NCI-H146 treated with DMSO at 0.1 percent for 48 hours (cell line): ENCODE data around the gene SDHAF4.
"Not testable (repeated sequence)": the region's sequence is repeated elsewhere in the genome, so short reads cannot be mapped to it uniquely, and the experiment has no call there.

ENCODE experiments used
- DNase-seq: peaks from one replicate; lab custom pipeline; 2025; ENCODE audit not compliant: unreplicated experiment; lab: John Stamatoyannopoulos, UW

The SDHAF4 gene

DNA sequence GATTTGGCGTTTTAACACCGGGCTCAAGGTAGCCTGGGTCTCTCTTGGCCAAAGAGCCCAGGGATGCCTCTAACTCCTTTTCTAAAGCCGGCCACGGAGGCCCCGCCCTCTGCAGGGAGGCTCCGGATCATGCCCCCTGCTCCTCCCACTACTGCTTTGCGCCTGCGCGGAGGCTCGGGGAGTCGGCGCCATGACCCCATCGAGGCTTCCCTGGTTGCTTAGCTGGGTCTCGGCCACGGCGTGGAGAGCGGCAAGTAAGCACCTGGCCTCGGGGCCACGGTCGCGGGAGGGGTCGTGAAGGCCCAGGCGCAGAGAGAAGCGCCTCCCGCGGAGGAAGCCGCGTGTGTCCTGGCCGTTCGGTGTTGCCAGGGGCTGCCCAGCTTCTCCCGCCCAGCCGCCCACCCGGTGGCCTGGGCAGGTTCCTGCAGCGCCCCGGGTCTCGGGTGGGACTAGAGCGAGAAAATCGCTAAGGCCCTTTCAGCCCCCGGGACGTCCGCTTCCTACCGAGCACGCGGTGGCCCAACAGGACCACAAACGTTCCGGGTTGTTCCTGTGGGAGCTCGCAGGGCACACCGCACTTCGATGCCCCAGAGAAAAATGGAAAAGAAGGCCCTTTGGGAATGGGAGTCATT, at the start of gene SDHAF4:
Gene SDHAF4 (plus strand): TSS at position 180 of the 632 bp plus-strand sequence. CDS start 11 bp downstream, at position 191.
- DNase-seq: peak; percentile 90

DNA sequence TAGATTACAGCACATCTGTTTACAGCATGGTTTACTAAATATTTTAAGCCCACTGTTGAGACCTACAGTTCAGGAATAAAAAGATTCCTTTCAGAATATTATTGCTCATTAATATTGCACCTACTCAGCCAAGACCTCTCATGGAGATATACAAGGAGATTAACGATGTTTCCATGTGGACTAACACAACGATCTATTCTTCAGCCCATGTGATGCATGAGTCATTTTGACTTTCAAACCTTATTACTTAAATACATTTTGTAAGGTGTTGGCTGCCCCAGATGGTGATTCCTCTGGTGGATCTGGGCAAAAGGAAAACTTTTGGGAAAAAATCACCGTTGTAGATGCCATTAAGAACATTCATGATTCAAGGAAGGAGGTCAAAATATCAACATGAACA, 48.0 kb upstream of the SDHAF4 start:
- DNase-seq: no peak

DNA sequence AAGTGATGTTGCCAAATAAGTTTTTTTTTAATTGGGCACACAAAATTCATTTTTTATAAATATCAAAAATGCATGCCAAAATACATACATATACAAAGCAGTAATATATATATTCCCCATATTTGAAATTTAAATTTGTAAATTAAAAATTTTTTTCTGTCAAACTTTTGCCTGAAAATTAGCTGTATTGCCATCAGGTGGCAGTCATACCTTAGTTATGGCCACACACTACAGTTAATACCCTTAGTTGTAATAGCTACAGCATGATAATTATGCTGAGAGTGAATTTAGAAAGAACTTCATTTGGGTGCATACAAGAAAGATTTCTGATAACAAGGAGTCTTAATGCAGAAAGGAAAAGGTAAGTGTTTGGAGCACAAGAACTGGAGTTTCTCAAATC, 46.2 kb upstream of the SDHAF4 start:
- DNase-seq: no peak

DNA sequence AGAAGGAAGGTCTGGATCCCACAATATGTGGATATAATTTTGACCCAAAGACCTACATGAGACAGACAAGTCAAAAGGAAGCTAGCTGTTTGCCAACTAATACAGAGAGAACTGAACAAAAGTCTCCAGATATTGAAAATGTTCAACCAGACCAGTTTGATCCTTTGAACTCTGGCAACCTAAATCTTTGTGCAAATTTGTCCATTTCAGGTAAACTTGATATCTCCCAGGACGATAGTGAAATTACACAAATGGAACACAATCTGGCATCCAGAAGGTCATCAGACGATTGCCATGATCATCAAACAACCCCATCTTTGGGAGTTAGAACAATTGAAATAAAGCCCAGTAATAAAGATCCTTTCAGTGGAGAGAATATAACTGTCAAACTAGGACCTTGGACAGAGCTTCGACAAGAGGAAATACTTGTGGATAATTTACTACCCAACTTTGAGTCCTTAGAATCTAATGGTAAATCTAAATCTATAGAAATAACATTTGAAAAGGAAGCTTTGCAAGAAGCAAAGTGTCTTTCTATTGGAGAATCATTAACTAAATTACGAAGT, 41.9 kb upstream of the SDHAF4 start:
- no peak for DNase-seq

DNA sequence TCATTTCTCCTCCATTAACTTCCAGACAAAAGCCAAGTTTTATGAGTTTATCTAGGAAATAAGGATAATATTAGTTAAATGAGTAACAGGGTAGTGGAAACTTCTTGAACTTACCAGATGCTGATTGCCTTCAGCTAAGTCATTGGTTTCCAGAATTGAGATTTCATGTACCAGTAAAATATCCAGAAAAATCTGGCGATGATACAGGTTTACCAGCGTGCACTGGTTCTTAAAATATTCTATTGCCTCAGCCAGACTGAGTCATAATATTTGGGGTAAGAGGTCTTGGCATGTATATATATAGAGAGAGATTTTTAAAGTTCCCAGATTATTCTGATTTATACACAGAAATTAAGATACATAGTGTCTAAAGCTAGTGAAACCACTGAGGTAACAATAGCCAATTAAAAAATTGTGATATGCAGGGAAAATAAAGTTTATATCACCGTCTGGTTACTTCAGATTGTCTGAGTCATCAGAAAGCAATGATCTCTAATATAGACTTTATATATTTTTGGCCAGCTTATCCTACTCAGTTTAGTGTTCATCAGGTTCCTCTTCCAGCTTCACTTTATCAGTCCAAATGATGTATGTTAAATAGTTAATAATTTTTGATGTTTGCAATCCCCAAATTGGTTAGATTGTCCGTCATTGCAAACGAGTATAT, 39.5 kb upstream of the SDHAF4 start:
- no peak for DNase-seq

DNA sequence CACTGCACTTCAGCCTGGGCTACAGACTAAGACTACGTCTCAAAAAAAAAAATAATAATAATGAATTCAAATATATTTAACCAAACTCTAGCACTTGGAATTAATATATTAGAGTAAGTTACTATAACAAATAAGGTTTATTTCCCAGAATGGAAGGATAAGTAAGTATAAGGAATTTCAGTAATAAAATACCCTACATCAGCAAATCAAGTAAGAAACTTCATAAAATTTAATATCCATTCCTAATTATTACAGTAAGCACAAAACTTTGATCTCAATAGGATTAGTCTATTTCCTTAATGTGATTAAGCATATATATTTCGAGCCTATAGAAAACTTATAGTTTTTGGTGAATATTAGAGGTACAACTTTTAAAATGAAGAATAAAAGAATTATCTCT, 36.7 kb upstream of the SDHAF4 start:
- DNase-seq: no peak

DNA sequence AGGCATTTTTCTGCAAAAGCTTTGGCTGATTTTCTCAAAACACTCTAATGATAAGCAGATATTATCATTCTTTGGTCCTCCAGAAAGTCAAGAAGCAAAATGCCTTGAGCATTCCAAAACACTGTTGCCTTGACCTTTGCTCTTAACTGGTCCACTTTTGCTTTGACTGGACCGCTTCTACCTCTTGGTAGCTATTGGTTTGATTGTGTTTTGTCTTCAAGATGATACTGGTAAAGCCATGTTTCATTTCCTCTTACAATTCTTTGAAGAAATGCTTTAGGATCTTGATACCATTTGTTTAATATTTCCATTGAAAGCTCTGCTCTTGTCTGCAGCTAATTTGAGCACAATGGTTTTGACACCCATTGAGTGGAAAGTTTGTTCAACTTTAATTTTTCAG, 35.6 kb upstream of the SDHAF4 start:
- DNase-seq: no peak

DNA sequence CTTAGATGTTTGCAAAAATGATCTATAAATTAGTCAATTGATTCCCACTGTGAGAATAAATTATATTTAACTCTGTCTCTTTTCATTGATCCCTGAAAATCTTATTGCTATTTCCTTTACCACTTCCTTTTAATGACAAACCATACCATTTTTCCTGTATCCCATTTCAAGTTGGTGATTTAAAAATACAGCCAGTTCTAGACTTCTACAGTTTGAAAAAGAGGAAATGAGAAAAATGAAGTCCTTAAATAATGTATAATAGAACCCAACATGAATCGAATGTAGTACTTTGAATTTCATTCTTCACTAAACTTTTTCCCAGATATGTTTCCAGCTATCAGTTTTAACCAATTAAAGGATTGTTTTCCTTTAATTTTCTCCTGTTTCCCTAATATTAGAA, 29.5 kb upstream of the SDHAF4 start:
- no peak for DNase-seq

DNA sequence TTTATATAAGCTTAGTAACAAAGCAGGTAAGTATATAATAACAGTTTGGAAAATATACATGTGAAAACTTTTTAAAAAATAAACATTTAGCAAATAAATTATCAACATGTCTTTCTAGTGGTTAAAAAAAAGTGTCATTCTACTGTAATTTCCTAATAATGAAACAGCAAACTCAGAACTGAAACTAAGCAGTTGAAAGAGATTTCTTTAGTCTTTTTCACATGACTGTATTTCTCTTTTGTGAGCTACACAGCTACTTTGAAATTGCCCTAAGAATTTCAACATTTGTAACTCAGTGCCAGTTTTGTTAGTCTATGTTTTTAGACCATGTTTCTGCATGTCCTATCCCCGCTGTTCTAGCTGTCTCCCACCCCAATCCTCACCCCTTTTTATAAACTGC, 28.4 kb upstream of the SDHAF4 start:
- DNase-seq: no peak

DNA sequence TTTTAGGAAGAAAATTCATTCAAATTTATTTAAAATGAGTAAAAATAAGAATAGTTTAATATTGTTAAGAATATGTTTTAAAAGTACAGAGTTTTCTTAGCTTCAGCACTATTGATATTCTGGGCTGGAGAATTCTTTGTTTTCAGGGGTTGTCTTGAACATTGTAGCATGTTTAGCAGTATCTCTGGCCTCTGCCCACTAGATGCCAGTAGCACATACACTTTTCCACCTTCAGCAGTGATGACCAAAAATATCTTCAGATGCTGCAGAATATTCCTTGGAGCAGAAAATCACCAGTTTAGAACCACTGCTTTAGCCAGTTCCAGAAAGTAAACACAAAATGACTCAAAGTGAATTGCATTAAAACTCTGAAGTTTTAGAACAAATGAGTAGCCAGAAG, 19.4 kb upstream of the SDHAF4 start:
- DNase-seq: peak; percentile 15

DNA sequence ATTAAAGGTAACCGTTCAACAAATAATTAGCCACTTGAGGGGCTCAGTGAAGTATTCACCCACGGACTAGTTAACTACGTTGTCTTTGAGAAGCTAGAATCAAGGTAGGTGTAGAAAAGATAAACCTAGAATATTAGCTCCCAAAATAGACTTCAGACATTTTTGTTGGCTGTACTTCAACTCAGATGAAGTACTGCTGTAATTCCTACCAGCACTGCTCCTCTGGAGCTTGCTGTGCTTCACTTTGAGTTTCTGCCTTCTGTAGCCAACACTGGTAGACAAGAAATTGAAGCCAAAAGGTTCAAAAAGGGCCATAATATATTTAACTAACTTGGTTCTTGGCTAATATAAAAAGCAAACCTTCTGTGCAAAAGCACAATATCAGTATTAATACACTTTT, 18.8 kb upstream of the SDHAF4 start:
- DNase-seq: no peak

DNA sequence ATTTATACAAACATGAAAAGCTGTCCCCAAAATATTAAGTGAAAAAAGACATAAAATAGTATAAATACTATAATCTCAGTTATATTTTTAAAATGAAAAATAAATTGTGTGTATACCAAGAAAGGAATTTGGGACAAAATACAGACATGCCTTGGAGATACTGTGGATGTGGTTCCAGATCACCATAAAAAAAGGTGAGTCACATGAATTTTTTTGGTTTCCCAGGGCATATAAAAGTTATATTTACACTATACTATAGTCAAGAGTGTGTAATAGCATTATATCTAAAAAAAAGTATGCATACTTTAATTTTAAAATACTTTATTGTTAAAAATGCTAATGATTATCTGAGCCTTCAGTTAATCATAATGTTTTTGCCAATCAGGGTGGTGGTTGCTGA, 17.4 kb upstream of the SDHAF4 start:
- DNase-seq: no peak

DNA sequence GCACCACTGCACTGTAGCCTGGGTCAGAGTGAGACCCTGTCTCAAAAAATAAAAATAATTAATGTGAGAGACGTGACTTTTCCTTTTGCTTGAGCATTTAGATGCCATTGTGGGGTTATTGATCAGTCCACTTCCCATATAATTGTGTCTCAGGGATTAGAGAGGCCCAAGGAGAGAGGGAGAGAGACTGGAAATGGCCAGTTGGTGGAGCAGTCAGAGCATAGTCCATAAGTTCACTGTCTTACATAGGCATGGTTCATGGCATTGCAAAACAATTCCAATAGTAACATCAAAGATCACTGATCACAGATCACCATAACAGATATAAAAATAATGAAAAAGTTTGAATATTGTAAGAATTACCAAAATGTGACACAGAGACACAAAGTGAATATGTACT, 15.2 kb upstream of the SDHAF4 start:
- peak; percentile 4 for DNase-seq

DNA sequence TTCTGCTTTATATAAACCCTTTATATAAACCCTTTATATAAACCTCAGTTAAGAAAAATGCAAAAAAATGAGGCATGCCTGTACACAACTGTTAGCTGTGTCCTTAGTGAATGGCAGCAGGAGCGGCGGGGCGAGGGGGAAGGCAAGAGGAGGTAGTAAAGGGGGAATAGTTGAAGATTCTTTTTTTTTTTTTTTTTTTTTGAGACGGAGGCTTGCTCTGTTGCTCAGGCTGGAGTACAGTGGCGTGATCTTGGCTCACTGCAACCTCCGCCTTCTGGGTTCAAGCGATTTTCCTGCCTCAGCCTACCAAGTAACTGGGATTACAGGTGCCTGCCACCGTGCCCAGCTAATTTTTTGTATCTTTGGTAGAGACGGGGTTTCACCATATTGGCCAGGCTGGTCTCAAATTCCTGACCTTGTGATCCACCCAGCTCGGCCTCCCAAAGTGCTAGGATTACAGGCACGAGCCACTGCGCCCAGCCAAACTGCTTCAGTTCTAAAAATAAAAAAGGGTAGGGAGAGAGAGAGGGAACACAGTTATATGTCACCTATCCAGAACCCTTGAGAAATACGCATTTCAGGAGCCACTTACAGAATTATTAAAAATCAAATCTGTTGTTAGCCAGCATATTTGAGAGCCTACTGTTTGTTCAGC, 14.3 kb upstream of the SDHAF4 start:
- DNase-seq: not testable (repeated sequence)

DNA sequence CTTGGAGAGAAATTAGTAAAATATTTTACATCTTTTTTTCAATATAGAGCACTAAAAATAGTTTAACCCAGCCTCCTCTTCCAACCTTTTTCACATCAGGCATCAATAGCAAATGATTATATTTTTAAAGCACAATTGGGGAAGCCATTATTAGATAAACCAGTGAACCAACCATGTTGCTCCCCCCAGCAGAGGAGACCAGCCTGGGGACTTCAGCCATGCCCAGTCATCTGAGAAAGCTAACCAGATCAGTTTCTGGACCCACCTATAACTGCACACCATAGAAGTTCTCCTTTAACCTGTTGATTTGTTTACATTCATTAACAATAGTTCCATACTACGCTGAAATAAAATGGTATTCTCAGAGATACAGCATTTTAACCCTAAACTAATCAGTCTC, 13.8 kb upstream of the SDHAF4 start:
- DNase-seq: no peak

DNA sequence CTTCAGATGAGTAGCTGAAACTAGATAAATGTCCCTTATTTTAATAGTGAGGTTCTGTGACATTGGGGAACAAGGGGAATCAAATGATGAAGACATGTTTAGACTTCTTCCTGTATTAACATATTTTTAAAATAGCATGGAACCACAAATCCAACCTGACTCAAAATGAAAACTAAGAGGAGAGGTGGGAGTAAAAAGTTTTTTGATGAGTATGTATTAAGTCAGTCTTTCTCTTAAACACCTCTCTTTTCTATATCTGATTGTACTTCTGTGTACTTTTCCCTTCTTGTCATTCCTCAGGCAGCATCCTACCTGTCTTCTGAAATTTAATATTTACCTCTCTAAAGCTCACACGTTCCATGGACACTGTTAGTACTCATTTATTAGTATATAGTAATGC, 8.7 kb upstream of the SDHAF4 start:
- no peak for DNase-seq

DNA sequence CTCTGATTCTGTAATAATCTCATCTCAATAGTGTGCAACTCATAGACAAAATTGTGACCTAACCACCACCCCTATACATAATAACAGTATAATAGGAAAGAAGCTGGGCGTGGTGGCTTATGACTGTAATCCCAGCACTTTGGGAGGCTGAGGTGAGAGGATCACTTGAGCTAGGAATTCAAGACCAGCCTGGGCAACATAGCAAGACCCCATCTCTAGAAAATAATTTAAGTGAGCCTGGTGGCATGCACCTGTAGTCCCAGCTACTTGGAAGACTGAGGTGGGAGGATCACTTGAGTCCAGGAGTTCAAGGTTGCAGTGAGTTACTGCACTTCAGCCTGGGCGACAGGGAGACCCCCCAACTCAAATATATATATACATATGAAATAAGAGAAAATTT, 4.3 kb upstream of the SDHAF4 start:
- not testable (repeated sequence) for DNase-seq

DNA sequence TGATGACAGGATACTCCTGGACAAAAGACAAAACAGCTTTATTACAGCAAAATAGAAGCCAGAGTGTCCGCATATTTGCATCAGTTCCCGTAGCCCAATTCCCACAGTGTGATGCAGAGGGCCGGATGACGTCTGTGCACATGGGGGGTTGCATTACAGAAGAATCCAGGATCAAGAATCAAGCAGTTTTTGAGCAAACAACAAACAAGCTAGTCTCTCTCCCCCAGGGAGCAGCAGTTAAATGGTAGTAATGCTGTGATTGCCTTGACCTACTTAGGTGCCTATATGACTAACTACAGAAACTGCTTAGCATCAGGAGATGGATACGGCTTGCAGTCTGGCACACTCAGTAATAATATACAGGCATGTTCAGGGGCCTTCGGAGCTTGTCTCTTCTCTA, 3.2 kb upstream of the SDHAF4 start:
- no peak for DNase-seq

DNA sequence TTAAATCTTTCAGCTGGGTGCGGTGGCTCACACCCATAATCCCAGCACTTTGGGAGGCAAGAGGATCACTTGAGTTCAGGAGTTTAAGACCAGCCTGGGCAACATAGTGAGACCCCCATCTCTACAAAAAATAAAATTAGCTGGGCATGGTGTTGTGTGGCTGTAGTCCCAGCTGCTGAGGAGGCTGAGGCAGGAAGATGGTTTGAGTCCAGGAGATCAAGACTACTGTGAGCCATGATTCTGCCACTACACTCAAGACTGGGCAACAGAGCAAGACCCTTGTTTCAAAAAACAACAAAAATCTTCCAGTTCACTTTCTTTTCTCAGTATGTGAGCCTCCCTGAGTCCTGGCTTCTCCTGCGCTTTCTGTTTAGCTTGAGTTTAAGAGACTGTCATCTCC, 7.9 kb downstream of the SDHAF4 start:
- no peak for DNase-seq

DNA sequence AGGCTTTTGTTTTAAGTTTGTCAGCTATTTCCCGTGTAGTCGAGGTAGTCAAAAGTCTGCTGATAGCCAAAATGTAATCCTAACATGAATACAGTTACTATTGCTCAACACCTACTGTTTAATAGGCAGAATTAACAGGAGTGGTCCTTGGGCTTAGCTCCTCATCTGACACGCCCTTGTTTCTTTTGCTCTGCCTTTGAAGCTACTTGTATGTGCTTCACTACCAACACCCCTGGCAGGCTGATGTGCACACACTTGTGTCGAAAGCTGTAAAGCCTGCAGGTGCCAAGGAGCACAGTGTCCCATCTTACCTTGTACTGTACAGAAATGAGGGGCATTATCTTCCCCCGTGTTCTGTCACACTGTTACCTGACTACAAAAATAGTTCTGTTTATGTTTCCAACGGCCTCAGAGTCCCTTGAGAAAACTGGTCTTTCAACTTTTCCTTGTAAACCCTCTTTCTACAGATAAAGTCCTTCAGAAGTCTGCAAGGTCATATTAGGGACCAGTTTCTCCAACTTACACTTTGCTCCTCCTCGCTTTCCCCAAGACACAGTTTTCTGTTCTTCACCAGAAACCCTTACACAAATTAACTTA, 9.3 kb downstream of the SDHAF4 start:
- DNase-seq: no peak

DNA sequence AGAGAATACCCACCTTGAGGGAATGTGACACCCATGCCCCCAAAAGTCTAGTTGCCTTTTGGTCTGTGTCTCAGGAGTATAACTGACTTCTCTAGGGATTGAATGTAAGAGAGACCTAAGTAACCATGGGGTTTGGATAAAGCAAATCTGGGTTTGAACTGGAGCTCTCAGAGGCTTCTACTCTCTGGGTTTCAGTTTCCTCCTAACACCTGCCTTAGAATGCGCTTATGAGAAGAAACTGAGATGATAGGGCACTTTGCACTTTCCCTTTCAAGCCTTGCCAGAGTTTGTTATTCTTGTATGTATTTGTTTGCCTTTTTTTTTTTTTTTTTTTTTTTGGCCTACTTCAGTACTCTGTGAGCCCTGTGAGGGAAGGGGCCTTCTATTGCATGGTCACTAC, 19.4 kb downstream of the SDHAF4 start:
- DNase-seq: no peak

DNA sequence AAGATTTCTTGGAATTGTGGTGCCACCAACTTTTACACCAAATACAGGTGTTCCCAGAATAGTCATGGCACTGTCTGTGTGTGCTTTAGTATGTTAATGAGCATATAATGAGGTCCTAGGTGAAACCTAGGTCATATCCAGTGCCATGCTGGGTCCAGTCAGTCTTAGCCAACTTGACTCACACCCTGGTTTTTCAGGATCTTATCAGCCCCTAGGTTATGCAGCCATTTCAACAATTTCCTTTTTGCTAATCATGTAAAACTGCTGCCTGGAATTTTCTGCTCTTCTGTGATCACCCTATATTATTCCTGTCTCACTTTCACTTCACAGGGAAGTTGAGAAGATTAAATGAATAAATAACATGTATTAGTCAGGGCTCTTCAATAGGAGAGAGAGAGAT, 23.7 kb downstream of the SDHAF4 start:
- DNase-seq: no peak
